Stimulated activated CD4-positive, alpha-beta T cell treated with anti-CD3 and anti-CD28 coated beads, Interleukin-12 subunit alpha, Interleukin-12 subunit beta, amount 100 ng/mL, for 24 hours (primary cell): ENCODE data around the gene CD44.
"Not testable (repeated sequence)": the region's sequence is repeated elsewhere in the genome, so short reads cannot be mapped to it uniquely, and the experiment has no call there.

Source experiments
- DNase-seq, 2 experiments: peaks; one replicate each; pipeline ENCODE4 v3.0.0-alpha.2; 2020; ENCODE audit warnings: low read depth in 2 of 2

Gene CD44

DNA sequence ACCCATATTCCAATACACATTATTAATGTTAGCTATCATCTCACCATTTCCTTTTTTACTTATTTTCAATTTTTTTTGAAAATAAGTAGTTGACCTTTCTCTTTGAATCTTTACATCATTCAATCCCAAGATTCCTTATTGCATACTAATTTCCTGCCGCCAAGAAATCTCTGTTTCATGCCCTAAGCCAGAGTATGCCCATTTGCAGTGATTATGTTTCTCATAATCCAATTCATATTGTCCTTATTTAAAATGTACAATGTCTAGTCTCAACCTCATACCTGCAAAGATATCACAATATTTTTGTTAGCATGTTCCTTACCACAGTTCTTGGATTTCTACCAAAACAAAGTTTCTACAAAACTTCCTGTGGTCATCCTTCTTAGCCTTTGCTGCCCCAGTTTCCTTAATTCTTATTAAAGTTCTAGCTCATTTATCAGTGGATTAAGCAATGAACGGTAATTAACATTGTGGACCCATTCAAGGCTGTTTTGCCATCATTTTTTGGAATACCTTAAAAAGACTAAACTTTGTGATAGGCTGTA, 75.3 kb downstream of the CD44 start:
- no peak for DNase-seq

DNA sequence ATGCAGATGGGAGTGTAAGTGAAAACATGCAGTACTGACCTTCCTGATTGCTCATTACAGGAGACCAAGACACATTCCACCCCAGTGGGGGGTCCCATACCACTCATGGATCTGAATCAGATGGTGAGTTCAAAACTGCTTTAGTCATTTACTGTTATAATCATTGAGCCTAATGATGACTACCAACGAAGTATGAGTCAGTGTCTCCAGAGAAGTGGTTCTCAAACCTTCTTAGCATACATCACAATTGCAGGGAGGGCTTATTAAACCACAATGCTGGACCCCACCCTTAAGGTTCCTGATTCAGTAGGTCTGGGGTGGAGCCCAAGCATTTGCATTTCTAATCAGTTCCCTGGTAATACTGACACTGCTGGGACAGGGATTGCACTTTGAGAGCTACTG, 75.8 kb downstream of the CD44 start:
- DNase-seq: peak in 1 of 2 experiments; percentile 31

DNA sequence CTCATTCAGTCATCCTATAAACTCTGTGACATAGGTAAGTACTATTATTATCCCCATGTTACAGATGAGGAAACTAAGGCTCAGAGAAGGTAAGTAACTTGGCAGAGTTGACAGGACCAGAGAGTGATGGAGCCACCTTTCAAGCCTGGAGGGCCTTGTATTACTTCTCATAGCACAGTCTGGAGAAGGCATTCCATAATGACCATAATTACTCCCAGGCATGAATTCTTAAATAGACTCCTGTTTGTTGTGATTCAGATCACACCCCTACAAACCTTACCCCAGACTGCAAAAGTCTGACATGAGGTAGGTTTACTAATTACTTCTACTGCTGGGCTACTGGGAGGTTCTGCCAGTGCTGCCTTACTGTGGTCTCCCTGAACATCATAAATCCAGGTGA, 77.0 kb downstream of the CD44 start:
- no peak for DNase-seq

DNA sequence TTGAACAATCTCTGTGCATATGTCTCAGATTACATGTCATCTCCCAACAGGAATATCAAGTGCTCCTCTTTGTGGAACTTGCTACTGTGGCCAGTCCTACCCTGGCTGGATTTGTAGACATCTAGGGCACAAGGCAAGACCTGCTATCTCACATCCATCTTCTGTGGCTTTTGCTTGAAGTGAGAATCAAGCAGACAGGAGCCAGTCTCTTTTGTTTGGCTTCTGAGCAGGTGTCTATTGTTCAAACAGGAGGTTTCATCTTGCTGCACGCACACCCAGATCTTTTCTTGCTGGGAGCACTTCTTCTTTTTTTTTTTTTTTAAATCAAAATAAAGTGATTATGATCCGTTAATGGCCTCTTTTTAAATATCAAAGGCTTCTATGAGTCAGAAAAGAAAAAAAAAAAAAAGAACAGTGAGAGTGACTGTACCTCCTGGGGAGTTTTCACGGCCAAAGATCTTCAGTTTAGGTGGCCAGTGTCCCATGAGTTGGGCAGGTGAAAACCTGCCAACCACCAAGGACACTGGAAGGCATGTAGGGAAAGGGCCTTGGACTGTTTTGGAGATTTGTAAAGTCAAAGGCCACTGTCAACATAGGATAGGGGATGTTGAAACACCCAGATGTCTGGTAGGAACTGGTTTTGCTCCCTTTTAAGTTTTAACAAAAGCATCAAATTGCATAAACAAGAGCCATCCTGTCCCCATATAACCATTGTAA, 78.1 kb downstream of the CD44 start:
- no peak for DNase-seq

DNA sequence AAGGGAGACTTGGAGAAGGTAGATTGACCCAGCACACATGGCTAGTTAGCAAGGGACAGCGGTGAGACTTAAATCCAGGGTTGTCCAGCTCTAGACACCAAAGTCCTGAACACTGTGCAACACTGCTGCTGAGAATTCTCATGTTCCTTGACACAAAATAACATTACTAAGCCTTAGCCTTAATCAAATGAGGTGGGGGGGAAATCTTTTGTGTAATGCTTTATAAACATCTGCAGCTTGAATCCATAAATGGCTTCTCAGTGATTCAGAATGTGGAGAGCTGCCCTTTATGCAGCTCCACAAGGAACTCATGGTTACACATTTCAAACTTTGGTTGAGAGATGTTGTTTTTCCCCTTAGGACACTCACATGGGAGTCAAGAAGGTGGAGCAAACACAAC, 80.0 kb downstream of the CD44 start:
- no peak for DNase-seq

DNA sequence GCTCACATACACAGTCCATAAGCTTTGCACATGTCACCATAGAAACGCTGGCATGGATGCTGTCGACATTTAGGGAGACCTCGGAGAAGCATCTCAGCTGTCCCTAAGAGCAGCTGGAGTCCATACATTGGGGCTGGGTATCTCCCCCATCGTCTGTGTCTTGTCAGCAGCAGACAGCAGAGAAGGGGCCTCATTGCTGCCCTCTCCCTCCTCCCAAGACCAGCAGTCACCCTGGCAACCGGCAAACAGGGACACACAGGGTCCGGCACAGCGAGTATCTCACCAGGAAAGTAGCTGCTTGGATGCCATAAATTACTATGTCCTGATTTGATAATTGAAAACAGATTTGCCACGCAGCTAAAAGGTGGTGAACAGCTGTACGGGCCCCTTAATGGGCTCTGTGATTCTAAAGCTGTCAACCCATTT, 84.4 kb downstream of the CD44 start:
- no peak for DNase-seq

DNA sequence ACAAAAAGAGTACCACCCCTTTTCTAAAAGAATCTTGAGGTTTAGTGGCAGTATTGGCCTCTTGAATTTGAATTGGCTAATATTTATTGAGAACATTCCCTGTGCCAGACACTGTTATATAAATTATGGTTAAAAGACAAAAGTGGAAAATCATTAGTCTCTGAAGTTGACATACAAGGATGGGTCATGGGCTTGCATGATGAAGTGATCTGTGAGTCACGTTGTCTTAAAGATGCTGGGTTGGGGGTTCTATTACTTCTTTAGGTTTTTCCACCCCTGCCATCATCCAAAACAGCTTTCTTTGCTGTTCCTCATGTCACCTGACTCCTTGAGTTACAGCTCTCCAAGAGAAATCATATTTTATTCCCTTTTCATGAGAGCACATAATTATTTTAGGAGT, 85.0 kb downstream of the CD44 start:
- no peak for DNase-seq

DNA sequence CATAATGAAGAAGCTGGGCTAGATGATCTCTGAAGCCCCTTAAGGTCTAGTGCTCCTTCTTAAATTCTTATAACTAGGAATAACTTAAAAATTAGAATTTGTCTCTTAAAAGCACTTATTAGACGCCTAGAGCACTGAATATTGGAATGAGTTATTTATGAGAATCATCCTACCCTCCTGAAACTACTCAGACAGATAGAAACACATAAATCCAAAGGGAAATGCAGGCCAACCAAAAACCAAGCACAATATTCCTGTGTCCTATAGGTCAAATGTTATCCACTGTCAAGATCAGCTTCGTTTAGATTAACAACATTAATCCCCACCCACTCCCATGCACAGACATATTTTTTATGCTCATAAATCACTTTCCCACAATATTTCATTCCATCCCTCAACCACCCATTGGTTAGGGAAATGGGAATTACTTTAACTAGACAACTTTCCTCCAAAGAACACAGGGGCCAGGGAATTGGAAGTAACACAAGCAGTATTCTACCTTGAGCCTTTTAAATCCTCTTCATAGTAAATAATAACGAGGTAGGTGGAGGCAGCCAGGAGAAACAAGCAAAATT, 87.1 kb downstream of the CD44 start:
- DNase-seq: no peak

DNA sequence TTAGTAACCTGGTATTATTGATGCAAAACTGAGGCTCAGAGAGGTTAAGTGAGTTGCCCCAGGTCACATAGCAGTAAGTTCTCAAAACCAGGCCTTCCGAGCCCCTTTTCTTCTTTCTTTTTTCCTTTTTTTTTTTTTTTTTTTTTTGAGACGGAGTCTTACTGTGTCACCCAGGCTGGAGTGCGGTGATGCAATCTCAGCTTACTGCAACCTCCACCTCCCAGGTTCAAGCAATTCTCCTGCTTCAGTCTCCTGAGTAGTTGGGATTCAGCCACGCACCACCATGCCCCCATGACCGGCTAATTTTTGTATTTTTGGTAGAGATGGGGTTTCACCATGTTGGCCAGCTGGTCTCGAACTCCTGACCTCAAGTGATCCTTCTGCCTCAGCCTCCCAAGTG, 87.8 kb downstream of the CD44 start:
- not testable (repeated sequence) for DNase-seq

DNA sequence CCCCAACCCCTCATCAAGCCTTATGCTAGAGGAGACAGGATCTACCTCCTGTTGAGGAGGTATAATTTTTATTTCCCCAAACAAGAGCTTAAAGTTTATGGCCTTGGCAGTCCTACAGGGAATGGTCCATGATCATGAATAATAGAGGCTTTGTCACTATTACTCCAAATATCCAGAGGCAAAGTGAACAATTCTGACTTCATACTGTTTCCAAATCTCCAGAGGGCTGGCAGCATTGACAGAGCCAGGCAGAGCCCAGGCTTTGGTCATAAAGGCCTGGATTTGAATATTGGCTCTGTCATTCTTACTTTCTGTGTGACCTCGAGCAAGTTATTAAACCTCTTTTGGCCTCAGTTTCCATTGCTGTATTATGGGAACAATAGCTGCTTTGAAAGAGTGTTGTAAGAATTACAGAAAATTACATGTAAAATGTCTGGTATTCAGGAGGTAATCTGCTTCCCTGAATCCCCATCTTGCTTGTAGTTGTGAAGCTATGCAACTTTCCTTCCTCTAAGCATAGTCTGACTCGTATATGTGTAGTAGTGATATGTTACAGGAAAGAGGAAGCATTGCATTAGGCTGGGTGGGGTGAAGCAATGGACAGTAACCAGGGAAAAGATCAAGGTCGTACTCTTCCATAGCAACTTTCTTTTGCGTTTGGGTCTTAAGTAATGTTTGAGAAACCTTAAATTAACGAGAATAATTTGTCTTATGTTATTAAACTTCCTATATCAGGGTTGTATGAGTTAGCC, 88.8 kb downstream of the CD44 start:
- DNase-seq: no peak

DNA sequence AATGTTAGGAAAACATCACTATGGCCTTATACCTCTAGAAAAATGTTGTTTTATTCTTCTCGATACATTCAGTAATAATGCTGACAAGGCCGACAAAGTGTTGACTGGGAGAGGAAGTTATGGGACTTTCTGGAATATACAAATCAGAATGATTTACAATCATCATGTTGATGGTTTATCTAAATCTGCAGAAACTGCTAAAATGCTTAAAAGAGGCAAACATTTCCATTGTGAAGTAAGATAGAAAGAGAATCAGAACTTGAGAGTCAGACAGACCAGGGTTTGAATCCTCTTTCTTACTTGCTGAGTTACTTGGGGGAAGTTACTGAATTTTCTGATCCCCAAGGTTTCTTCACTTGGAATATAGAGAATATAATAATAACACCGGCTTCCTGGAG, 89.4 kb downstream of the CD44 start:
- no peak for DNase-seq

DNA sequence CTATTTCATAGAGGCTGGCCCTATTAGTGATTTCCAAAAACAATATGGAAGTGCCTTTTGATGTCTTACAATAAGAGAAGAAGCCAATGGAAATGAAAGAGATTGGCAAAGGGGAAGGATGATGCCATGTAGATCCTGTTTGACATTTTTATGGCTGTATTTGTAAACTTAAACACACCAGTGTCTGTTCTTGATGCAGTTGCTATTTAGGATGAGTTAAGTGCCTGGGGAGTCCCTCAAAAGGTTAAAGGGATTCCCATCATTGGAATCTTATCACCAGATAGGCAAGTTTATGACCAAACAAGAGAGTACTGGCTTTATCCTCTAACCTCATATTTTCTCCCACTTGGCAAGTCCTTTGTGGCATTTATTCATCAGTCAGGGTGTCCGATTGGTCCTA, 91.4 kb downstream of the CD44 start:
- no peak for DNase-seq

DNA sequence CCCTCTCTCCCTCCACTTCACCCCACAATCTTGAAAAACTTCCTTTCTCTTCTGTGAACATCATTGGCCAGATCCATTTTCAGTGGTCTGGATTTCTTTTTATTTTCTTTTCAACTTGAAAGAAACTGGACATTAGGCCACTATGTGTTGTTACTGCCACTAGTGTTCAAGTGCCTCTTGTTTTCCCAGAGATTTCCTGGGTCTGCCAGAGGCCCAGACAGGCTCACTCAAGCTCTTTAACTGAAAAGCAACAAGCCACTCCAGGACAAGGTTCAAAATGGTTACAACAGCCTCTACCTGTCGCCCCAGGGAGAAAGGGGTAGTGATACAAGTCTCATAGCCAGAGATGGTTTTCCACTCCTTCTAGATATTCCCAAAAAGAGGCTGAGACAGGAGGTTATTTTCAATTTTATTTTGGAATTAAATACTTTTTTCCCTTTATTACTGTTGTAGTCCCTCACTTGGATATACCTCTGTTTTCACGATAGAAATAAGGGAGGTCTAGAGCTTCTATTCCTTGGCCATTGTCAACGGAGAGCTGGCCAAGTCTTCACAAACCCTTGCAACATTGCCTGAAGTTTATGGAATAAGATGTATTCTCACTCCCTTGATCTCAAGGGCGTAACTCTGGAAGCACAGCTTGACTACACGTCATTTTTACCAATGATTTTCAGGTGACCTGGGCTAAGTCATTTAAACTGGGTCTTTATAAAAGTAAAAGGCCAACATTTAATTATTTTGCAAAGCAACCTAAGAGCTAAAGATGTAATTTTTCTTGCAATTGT, 92.3 kb downstream of the CD44 start:
- no peak for DNase-seq

DNA sequence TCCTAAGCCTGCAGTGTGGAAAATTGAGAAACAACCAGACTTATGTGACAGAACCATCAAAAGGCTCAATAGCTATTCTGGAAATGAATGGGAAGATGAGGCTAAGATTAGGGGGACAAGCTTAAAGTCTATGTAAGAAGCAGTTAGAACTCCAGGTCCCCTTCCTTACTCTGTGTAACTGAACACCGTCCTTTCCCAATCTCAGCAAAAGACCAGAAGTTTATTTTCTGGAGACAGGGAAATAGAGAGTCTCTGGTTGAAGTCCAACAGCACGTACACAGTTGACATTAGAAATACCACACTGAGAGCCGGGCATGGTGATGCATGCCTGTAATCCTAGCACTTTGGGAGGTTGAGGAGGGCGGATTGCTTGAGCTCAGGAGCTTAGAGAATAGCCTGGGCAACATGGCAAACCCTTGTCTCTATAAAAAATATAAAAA, 93.9 kb downstream of the CD44 start:
- no peak for DNase-seq

DNA sequence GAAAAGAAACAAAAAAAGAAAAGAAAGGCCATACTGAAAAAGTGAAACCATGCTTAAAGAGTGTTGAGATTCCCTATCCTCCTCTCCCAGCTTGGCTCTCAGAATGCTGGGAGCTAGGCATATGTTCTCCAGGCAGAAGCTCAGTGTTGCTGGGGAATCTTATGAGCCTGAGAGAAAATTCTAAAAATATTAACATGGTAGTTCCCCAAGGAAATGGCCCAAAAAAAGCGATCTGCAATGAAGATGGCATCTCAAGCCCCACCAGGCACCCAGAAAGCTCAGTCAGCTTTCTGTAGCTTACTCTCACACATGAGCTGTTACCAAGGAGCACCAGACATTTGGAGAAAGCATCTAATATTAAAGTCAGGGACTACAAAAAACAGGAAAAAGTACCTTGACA, 94.5 kb downstream of the CD44 start:
- no peak for DNase-seq

DNA sequence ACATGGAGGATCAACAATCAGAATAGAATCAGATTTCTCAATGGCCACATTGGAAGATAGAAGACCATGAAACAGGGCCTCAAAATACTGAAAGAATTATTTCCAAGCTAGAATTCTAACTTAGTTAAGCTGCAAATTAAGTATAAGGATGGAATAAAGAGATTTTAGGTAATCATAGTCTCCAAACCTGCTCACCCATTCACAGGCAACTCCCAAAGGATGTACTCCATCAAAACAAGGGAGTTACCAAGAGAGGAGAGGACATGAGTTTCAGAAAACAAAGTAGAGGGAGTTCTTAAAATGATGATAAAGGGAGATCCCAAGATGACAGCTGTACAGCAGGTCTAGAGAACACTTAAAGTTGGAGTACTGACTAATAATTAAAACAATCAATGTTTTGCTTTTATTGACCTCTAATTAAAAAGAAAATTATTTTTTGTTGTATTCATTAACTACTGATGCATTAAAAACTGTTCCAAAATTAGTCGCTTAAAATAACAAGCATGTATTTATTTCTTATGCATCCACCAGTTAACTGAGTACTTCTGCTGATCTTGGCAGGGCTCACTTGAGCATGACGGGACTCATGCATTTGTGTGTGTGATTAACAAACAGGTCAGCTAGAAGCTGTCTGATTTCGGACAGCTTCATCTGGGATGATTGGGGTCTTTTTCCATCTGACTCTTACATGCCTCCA, 95.6 kb downstream of the CD44 start:
- DNase-seq: no peak

DNA sequence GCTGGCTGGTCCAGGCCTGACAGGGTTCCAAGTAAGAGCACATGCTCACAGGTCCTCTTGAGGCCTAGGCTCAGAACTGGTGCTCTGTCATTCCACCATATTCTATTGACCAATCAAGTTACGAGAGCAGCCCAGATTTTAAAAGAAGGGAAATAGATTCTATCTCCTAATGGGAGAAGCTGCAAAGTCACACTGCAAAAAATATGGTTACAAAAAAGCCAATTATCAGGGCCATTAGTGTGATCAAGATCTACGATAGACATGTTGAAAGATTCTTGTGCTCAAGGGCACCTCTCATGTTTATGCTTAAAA, 96.1 kb downstream of the CD44 start:
- no peak for DNase-seq

DNA sequence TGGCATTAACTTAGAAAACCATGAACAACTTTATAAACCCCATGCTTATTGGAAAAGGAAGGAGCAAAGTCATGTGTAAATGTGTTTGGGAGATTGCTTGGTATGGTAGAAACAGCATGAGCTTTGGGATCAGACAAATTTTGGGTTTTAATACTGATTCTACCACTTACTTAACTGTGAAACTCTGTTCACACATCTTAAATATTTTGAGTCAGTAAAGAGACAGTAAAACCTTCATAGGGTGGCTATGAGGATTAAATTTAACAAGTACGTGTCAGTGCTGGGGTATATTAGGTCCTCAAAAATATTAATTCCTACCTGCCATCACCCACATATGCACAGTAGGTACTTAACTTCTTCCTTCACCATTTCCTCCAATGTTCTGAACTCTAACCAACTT, 96.5 kb downstream of the CD44 start:
- no peak for DNase-seq

DNA sequence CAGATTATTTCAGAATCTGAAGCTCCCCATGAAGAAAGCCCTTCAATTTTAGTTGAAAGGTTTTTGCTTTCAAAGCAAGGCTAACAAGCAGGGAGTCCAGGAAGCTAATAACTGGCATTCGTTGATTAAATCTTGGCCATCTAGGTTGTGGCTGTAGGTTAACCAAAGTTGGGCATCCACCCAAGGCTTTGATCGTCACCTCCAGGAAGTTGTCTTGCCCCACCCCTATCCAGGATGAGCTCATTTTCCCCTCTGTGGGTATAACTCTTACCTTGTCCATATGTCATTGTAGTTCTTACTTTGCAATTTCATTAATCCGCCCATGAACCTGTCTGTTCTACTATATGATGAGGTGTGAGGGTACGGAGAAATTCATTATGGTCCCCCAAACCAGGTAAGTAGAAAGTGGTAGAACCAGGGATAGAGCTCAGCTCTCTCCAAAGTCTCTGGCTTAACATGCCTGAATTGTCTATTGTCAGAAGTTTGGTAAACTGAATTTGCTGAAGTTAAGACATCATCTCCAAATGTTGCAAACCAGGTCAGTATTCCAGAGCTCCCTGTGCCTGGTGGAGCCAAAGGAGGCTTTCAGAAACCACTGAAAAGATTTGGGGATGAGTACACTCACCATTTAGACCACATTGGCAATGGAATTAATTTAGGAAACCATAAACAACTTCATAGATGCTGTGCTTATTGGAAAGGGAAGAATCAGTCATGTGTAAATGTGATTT, 97.1 kb downstream of the CD44 start:
- peak in 1 of 2 experiments; percentile 34 for DNase-seq

DNA sequence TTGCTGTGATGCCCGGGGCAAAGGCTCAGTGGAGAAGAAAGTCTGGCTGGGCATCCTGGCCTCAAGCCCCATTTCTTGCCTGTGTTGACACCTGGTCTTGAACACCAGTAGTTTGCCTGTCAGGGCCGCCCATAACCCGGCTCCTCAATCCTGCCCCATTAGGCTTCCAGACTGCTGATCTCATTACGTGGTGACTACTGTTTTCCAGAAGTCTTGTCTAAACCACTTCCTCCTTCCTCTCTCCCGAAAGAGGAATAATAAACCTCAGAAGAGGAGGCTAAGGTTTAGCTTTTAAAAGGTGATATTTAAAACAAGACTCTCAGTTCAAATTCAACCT, 97.7 kb downstream of the CD44 start:
- DNase-seq: no peak

DNA sequence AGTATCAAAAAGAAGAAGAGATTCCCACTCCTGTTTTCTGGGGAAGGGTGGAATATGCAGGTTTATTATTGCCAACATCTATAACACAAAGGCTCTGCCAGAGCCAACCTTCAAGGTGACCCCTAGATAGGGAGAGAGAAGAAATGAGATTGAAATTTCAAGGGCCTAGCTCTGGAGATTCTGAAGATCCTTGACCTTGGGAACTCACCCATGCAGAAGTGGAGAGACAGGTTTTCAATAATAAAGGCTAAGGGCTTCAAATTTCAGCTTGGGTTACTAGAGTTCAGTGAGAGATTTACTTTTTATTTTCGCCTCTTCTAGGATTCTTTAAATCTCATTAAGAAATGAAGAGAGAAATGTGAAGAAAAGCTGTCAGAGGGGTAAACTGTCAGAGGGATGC, 98.4 kb downstream of the CD44 start:
- no peak for DNase-seq
